KOPT-K1 (cell line): ENCODE measurements around the gene TLR2.

ENCODE experiments used
- H3K27ac ChIP-seq: fragments of 200-600 bp; sonication (generic); 2 replicates; pipeline ENCODE4 v1.5.1; 2016; ENCODE audit warnings: antibody characterized with exemption, mild to moderate bottlenecking, low read depth, low read length; ENCODE audit not compliant: poor library complexity, severe bottlenecking
- H3K36me3 ChIP-seq: fragments of 200-600 bp; sonication (generic); 2 replicates; pipeline ENCODE4 v1.5.1; 2017; ENCODE audit warnings: antibody characterized with exemption, mild to moderate bottlenecking, low read length, moderate library complexity; ENCODE audit not compliant: insufficient read depth
- H3K9me3 ChIP-seq: fragments of 200-600 bp; sonication (generic); 2 replicates; pipeline ENCODE4 v1.5.1; 2017; ENCODE audit warnings: antibody characterized with exemption, low read length, mild to moderate bottlenecking; ENCODE audit not compliant: insufficient read depth, poor library complexity, severe bottlenecking

TLR2 gene

GRCh38 chr4:153684182-153684970 lies at the start of gene TLR2:
TLR2 (plus strand) TSS chr4:153684280; CDS start chr4:153702908, 18,628 bp downstream.
- Histone ChIP-seq H3K9me3 (peaks cover 38% of the 10 kb centered on the region), H3K36me3 (no peaks in the 10 kb centered on the region), H3K27ac (no peak within 1 kb of the TSS)

- H3K36me3 ChIP-seq: peaks cover 90% of the 10 kb centered on the region
- H3K9me3 ChIP-seq: no peaks in the 10 kb centered on the region
- H3K27ac ChIP-seq: no peak overlapping the region
Measured at GRCh38 chr4:153634738-153635353, 49.2 kb upstream of the TLR2 start.

GRCh38 chr4:153635846-153636245 lies 48.2 kb upstream of the TLR2 start:
- peaks cover 80% of the 10 kb centered on the region for H3K36me3 ChIP-seq
- no peaks in the 10 kb centered on the region for H3K9me3 ChIP-seq
- no peak overlapping the region for H3K27ac ChIP-seq

GRCh38 chr4:153637201-153637600 lies 46.9 kb upstream of the TLR2 start:
- Histone ChIP-seq H3K36me3 (peaks cover 67% of the 10 kb centered on the region), H3K27ac (no peak overlapping the region), H3K9me3 (no peaks in the 10 kb centered on the region)

GRCh38 chr4:153638011-153638410 lies 46.1 kb upstream of the TLR2 start:
- Histone ChIP-seq H3K36me3 (peaks cover 59% of the 10 kb centered on the region), H3K27ac (no peak overlapping the region), H3K9me3 (no peaks in the 10 kb centered on the region)

- Histone ChIP-seq H3K9me3 (no peaks in the 10 kb centered on the region), H3K36me3 (peaks cover 49% of the 10 kb centered on the region), H3K27ac (no peak overlapping the region)
Measured at GRCh38 chr4:153638999-153639398, 45.1 kb upstream of the TLR2 start.

- Histone ChIP-seq H3K9me3 (peaks cover under 1% of the 10 kb centered on the region), H3K36me3 (peaks cover 38% of the 10 kb centered on the region), H3K27ac (no peak overlapping the region)
Measured at GRCh38 chr4:153639833-153640802, 44.0 kb upstream of the TLR2 start.

- peaks cover 3% of the 10 kb centered on the region for H3K9me3 ChIP-seq
- H3K36me3 ChIP-seq: peaks cover 24% of the 10 kb centered on the region
- H3K27ac ChIP-seq: no peak overlapping the region
Measured at GRCh38 chr4:153641532-153641931, 42.5 kb upstream of the TLR2 start.

- H3K9me3 ChIP-seq: peaks cover 3% of the 10 kb centered on the region
- H3K36me3 ChIP-seq: peaks cover 2% of the 10 kb centered on the region; the same call in 1 of the 2 replicates
- peak overlapping the region; percentile 13 for H3K27ac ChIP-seq
Measured at GRCh38 chr4:153643406-153644383, 40.4 kb upstream of the TLR2 start.

GRCh38 chr4:153645183-153645582 lies 38.9 kb upstream of the TLR2 start:
- Histone ChIP-seq H3K9me3 (peaks cover 3% of the 10 kb centered on the region), H3K36me3 (no peaks in the 10 kb centered on the region), H3K27ac (no peak overlapping the region)

- Histone ChIP-seq H3K36me3 (no peaks in the 10 kb centered on the region), H3K9me3 (peaks cover 3% of the 10 kb centered on the region), H3K27ac (no peak overlapping the region)
Measured at GRCh38 chr4:153646261-153646660, 37.8 kb upstream of the TLR2 start.

GRCh38 chr4:153646978-153647377 lies 37.1 kb upstream of the TLR2 start:
- Histone ChIP-seq H3K36me3 (no peaks in the 10 kb centered on the region), H3K27ac (no peak overlapping the region), H3K9me3 (peaks cover 3% of the 10 kb centered on the region)

- Histone ChIP-seq H3K36me3 (no peaks in the 10 kb centered on the region), H3K9me3 (peaks cover 3% of the 10 kb centered on the region), H3K27ac (no peak overlapping the region)
Measured at GRCh38 chr4:153647975-153648374, 36.1 kb upstream of the TLR2 start.

- H3K27ac ChIP-seq: no peak overlapping the region
- no peaks in the 10 kb centered on the region for H3K36me3 ChIP-seq
- peaks cover 3% of the 10 kb centered on the region for H3K9me3 ChIP-seq
Measured at GRCh38 chr4:153649572-153649991, 34.5 kb upstream of the TLR2 start.
